HG02840 (cell line): ENCODE results near the gene TBC1D22A.
"Not testable (repeated sequence)": the region's sequence is repeated elsewhere in the genome, so short reads cannot be mapped to it uniquely, and the experiment has no call there.

Experiments
- ATAC-seq: cut with Tn5 transposase; IDR thresholded peaks from one replicate; pipeline ENCODE4 v1.9.1; 2021; ENCODE audit warnings: mild to moderate bottlenecking, moderate library complexity, moderate number of reproducible peaks; ENCODE audit not compliant: unreplicated experiment, low FRiP score

TBC1D22A gene

GRCh38 chr22:47136050-47136449 is 373.6 kb downstream of the TBC1D22A start:
- no peak for ATAC-seq

GRCh38 chr22:47136671-47137070 is 374.2 kb downstream of the TBC1D22A start:
- ATAC-seq, result no peak

- ATAC-seq, result no peak
Observed at GRCh38 chr22:47139013-47139789, 376.8 kb downstream of the TBC1D22A start.

- no peak for ATAC-seq
Observed at GRCh38 chr22:47139790-47140119, 377.3 kb downstream of the TBC1D22A start.

GRCh38 chr22:47140975-47141374 is 378.5 kb downstream of the TBC1D22A start:
- not testable (repeated sequence) for ATAC-seq

- no peak for ATAC-seq
Observed at GRCh38 chr22:47142427-47143046, 380.1 kb downstream of the TBC1D22A start.

GRCh38 chr22:47143249-47143938 is 380.9 kb downstream of the TBC1D22A start:
- no peak for ATAC-seq

- ATAC-seq, result no peak
Observed at GRCh38 chr22:47144076-47144765, 381.8 kb downstream of the TBC1D22A start.

- no peak for ATAC-seq
Observed at GRCh38 chr22:47144791-47145425, 382.5 kb downstream of the TBC1D22A start.

- no peak for ATAC-seq
Observed at GRCh38 chr22:47145883-47146282, 383.4 kb downstream of the TBC1D22A start.

- ATAC-seq, result no peak
Observed at GRCh38 chr22:47146391-47146790, 383.9 kb downstream of the TBC1D22A start.

- ATAC-seq, result no peak
Observed at GRCh38 chr22:47146941-47147340, 384.5 kb downstream of the TBC1D22A start.

GRCh38 chr22:47147572-47147971 is 385.1 kb downstream of the TBC1D22A start:
- ATAC-seq, result no peak

- no peak for ATAC-seq
Observed at GRCh38 chr22:47148510-47148909, 386.1 kb downstream of the TBC1D22A start.

GRCh38 chr22:47148956-47149728 is 386.7 kb downstream of the TBC1D22A start:
- ATAC-seq, result no peak

- ATAC-seq, result no peak
Observed at GRCh38 chr22:47149976-47150375, 387.5 kb downstream of the TBC1D22A start.

- ATAC-seq, result no peak
Observed at GRCh38 chr22:47150426-47150825, 388.0 kb downstream of the TBC1D22A start.

- ATAC-seq, result no peak
Observed at GRCh38 chr22:47151064-47151463, 388.6 kb downstream of the TBC1D22A start.

- ATAC-seq, result no peak
Observed at GRCh38 chr22:47151490-47151889, 389.0 kb downstream of the TBC1D22A start.

- no peak for ATAC-seq
Observed at GRCh38 chr22:47152236-47152635, 389.8 kb downstream of the TBC1D22A start.
